ENCODE data around the gene S100A2.

S100A2 gene

DNA sequence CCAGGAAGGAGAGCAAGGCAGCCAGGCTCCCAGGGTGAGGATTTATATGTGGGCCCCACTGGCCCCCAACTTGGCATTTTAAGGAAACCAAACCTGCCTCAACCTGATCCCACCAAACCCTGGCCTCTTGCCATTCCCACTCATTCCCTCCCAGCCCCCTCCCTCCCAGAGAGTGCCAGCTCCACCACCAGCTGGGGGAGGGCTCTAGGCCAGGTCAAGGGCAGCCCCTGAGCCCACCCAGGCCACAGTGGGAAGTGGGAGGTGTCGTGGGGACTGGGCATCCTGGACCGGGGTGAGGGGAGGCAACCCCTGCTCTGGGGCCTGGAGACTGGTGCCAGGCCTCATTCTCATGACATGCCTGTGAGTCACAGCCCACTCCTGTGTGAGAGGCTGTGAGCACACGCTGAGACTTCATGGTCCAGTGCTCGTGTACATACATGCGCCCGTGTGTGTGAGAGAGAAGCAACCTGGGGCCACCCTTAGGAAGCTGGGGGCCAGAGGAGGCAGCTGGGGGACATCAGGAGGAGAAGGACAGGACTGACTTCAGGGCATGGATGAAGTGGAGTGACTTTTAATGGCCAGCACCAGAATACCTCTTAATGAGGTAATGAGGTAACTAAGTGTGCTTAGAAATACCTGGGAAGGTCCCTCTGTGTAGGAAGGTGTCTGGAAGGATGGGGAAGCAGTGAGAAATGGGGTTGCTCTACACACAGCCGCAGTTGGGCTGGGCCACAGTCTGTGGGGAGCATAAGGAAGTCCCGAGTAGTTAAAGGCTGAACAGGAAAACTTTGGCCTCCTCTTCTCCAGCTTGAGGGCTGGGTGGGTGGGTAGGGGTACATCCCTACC lies at the start of gene S100A2:
Gene S100A2 (minus strand): TSS at position 316 of the 846 bp plus-strand sequence. CDS start 1,967 bp downstream, outside the sequence.
- Histone ChIP-seq H3K27ac (peak within 1 kb of the TSS; percentile 88 to 100 (median 98)), H3K4me3 (peak within 1 kb of the TSS in 6 of 7 experiments; percentile 23 to 39 (median 32))

DNA sequence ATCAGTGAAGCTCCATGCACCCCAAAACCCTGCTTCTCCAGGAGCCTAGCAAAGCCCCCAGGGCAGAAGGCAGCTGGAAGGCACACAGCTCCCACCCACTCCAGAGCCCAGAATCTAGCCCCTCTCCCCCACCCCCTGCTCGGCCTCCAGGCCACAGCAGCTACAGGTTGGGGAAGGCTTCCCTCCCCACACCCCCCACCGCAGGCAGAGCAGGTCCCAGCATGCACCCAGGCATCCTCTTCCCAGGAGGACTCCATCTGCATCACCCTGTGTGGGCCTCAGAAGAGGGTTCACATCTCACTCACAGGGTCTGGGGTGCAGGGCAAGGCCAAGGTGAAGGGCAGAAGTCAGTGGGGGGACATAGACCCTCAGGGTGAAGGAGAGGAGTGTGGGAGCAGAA lies 49.8 kb upstream of the S100A2 start:
- H3K4me3 ChIP-seq: peak overlapping the region; percentile 20 to 53 (median 36)
- H3K27ac ChIP-seq: peak overlapping the region; percentile 56 to 97 (median 83)

DNA sequence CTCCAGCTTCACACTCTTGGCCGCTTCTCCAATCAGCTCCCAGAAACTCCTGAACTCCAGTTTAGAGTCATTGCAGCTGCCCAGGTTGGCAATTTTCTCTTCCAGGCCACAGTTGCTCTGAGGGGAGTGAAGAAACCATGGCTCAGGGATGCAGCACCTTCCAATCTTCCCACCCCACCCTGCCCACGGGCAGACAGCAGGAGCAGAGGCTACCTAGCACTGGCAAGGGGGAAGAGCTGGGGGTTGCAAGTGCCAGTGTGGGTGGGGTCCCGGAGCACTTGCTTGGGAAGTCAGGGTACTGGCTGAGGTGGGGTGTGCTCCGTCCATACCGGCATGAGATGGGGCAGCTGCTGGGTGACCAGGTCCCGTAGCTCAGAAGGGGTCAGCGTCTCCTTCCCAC lies 49.3 kb upstream of the S100A2 start:
- Histone ChIP-seq H3K4me3 (peak overlapping the region; percentile 20 to 53 (median 36)), H3K27ac (peak overlapping the region in 18 of 21 experiments; percentile 24 to 97 (median 84))

DNA sequence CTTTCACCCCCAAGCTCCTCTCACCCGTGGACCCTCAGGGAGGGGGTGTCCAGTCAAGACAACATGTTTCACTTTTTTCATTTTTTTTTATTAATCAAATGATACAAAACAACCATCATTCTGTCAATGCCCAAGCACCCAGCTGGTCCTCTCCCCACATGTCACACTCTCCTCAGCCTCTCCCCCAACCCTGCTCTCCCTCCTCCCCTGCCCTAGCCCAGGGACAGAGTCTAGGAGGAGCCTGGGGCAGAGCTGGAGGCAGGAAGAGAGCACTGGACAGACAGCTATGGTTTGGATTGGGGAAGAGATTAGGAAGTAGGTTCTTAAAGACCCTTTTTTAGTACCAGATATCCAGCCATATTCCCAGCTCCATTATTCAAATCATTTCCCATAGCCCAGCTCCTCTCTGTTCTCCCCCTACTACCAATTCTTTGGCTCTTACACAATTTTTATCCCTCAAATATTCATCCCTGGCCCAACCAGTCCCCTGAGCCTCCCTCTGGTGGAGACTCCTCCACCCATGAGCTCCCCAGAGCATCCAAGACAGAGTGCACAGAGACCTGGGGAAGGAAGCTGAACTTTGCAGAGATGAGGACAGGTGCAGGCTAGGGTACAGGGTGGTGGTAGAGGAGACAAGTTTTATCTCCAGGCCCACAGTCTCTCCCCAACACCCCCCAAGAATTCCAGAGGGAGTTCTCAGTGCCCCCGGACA lies 48.7 kb upstream of the S100A2 start:
- Histone ChIP-seq H3K4me3 (peak overlapping the region; percentile 20 to 53 (median 36)), H3K27ac (peak overlapping the region in 16 of 21 experiments; percentile 24 to 97 (median 92))

DNA sequence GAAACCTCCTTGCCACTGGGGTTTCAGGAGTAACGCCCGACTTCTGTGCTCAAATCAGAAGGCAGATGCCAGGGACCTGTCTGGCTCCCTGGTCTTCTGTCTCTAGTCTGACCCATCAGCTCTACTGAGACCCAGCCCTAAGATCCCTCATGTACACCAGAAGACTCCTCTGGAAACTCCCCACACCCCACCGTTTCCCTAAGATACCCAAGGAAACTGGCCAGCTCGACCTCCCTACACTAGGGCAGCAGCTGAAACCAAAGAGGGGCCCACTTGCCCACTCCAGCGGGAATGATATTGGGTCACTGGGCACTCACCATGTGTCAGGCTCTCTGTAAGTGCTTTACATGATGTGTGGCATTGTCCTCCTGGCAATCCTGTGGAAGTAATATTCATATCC lies 47.8 kb upstream of the S100A2 start:
- H3K4me3 ChIP-seq: peak overlapping the region in 3 of 7 experiments; percentile 52 to 73 (median 59)
- H3K27ac ChIP-seq: peak overlapping the region in 20 of 21 experiments; percentile 78 to 98 (median 94)

DNA sequence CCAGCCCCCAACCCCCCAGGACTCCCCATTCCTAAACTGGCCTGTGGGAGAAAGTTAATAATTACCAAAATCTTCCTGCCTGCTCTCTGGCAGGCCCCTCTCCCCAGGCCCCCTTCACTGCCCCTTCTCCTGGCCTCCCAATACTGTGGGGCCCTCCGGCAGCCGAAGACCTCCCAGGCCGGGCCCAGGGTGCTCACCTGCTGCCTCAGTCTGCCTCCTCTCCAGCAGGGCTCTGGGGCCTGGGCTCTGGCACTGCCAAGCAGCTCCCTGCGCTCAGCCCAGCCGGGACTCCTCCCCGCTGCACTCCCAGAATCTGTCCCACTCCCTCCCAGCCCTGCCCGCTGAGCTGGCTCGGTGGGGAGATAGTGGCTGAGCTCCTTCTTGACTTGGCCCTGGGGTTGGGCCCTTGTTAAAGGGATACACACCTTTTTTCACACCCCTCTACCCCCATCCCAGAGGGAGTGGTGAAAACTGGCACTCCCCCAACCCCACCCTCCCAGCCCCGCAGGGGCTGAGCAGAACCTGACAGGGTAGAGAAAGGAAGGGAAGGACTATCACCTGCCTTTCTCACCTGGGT lies 47.2 kb upstream of the S100A2 start, which contains the start of gene S100A16:
Gene S100A16 (minus strand): TSS at position 383 of the 577 bp plus-strand sequence. CDS start 4,986 bp downstream, outside the sequence.
- peak within 1 kb of the TSS; percentile 66 to 98 (median 93) for H3K27ac ChIP-seq
- peak within 1 kb of the TSS; percentile 42 to 73 (median 50) for H3K4me3 ChIP-seq

DNA sequence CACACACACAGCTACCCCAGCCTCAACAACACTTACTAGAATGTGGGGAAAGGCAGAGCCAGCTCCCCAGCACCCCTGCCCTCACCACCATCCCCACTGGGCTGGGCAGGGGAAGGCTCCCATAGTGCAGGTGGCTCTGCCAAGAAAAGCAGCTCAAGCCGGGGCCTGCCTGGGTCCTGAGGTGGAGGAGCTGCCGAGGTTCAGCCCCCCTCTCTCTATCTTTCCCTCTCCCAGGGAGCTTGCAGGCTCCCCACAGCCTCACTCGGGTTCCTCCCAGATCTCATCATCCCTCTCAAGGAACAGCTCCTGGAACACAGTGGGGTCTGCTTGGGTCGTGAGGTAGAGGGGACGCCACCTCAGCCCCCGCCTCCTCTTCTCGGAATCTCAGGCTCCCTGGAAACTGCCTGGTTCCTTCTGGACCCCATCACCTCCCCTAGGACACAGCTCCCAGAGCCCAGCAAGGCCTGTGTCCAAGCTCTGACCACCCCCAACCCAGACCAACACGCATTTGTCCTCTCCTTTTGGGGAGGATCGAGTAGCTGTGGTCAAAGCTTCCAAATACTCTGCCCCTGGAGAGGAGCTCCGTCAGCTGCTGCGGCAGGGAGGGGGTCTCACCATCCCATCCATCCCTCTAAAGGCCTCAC lies 46.6 kb upstream of the S100A2 start:
- Histone ChIP-seq H3K27ac (peak overlapping the region; percentile 66 to 98 (median 93)), H3K4me3 (peak overlapping the region; percentile 42 to 73 (median 50))

DNA sequence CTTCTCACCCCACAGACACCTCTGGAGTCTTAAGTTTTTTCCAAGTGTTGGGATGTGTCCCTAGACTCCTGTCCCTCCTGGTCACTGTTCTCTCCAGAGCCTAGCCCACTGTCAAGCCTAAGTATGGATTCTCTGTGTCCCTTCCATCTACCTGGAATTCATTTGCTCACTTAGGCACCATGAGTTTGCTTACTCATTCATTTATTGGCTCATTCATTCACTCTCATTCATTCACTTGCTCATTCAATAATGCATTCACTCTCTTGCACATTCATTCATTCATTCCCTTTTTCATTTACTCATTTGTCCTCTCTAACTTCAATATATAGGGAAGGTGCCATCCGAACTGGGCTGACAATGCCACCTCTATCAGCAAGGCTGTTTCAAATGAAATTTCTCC lies 45.7 kb upstream of the S100A2 start:
- peak overlapping the region; percentile 42 to 73 (median 50) for H3K4me3 ChIP-seq

DNA sequence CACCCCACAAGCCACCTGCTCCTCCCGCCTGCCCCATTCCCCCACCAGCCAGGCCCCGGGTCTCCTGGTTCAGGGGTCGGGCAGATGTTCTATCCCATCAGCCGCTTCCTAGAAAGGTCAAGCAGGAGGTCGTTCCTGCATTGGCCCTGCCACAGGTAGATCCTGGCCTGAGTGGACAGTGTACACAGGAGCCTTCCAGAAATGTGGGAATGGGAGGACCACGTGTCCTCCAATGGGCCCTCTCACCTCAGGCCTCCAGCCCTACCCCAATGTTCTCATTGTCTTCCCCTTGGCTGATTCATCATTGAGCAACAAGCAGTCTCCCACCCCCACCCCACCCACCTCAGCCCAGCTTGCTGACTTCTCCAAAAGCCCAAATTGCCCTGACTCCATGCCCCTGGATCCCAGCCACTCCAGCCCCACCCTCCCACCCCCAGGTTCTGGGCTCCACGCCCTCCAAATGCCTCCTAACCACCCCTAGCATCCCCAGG lies 45.2 kb upstream of the S100A2 start:
- Histone ChIP-seq H3K27ac (peak overlapping the region in 20 of 21 experiments; percentile 49 to 98 (median 92)), H3K4me3 (peak overlapping the region; percentile 14 to 73 (median 50))

More for the DNA sequence above, 45.7 kb upstream of the S100A2 start:
- H3K27ac ChIP-seq: peak overlapping the region in 18 of 21 experiments; percentile 87 to 98 (median 94)

DNA sequence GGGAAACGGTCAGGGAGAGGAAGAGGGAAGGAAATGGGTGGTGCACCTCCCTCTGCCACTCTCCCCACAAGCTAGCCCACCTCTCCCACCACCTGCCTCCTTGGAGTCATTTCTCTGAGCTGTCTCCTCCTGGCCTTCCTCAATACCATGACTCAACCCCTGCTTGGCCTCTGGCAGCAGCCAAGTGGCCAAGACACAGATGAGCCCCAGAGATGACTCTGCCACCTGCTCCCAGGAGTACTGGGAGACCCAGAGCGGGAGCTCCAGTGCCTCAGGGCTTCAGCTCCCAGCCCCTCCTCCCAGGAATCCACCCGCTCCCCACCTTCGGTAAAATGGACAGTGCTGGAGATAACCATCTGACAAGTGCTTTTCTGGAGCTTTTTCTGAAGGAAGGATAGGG lies 44.7 kb upstream of the S100A2 start:
- Histone ChIP-seq H3K27ac (peak overlapping the region in 20 of 21 experiments; percentile 49 to 98 (median 90)), H3K4me3 (peak overlapping the region; percentile 14 to 73 (median 50))

DNA sequence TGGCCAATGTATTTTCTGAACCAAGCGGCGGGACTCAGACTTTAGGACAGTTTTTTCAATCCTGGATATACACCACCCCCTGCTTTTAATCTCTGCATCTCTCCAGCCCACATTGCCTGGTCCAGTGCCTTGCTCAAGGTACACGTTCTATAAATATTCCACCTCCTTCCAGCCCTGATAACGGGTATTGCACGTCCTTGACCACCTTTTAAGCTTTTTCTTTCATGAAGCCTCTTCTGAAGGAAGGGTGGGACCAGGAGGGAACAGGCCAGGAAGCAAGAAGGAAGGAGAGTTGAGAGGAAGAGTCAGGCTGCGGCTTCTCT lies 43.9 kb upstream of the S100A2 start:
- peak overlapping the region in 20 of 21 experiments; percentile 49 to 98 (median 90) for H3K27ac ChIP-seq
- peak overlapping the region in 4 of 7 experiments; percentile 25 to 73 (median 39) for H3K4me3 ChIP-seq

DNA sequence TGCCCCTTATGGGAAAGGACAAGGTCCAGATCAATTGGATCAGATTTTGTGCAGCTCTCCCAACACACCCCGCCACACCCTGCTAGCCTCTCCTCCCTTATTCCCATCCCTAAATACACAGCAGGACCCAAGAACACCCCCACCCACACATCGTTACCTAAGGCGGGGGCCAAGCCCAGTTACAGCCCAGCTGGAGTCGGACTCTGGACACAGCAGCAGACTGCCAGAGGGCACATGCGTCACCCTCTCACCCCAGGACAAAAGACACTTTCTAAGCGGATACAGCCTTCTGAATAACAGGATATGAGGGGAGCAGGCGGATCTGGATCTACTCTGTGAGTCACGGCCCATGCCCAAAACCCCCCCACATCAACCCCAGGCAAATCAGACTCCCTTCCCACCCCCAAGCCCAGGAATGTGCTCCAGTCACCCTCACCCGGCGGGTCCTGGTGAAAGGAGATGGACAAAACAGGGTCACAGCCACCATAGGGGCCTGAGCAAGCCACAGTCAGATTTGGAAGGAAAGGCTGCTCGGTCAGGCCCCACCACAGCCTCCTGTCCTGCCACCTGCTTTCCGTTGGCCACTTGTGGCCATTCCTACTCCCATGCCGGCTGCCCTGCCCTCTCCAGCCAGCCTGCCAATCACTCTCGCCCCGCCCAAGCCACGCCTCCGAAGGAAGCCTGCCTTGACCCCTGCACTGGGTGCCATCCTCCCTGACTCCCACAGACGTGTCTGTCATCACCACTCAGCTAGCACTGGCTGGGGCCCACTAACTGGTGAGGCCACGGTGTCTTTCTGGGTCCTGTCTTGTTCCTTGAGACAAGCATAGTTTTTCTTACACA lies 43.3 kb upstream of the S100A2 start:
- H3K4me3 ChIP-seq: peak overlapping the region; percentile 20 to 73 (median 32)
- peak overlapping the region; percentile 34 to 98 (median 90) for H3K27ac ChIP-seq

DNA sequence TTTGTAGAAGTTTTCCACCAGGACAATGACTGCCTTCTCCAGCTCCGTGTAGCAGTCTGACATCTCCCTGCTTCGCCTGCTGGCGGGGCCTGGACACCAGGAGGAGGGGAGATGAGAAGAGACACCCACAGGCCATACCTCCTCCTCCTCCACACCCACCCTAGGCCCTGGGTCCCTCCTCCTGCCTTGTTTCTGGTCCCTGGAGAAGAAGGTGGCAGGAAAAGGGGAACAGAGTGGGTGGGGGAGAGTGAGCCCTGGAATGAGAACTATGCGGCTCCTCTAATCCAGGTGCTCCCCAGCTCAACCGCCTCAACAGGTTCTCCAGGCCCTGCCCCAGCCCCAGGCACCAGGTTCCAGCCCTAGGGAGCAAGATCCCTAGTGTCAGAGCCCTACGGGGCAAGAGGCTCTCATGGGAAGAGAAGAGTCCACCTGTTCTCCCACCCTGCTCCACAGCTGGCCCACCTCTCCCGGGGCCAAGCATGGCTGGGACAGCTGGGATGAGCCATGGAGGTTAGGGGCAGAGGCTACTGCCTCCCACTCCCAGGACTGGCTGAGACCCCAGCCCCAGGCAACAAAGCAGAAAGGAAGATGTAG lies 42.5 kb upstream of the S100A2 start:
- Histone ChIP-seq H3K4me3 (peak overlapping the region; percentile 20 to 73 (median 32)), H3K27ac (peak overlapping the region; percentile 34 to 98 (median 90))

DNA sequence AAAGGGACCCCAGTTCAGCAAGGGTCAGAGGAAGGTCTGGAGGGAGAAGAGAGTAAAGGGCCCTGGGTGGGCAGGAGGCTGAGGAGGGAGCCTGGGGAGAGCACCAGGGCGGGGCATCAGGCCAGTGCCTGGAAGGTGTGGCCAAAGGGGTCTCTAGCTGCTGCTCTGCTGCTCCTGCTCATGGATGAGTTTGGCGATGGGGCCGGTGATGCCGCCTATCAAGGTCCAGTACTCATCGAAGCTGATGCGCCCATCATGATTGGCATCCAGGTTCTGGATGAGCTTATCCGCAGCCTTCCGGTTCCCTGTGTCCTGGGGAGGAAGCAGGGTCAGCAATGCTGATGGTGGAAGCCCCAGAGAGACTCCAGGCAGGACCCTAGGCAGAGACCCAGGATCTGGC lies 41.7 kb upstream of the S100A2 start:
- Histone ChIP-seq H3K27ac (peak overlapping the region in 14 of 21 experiments; percentile 38 to 98 (median 92)), H3K4me3 (peak overlapping the region in 1 of 7 experiments; percentile 73)

DNA sequence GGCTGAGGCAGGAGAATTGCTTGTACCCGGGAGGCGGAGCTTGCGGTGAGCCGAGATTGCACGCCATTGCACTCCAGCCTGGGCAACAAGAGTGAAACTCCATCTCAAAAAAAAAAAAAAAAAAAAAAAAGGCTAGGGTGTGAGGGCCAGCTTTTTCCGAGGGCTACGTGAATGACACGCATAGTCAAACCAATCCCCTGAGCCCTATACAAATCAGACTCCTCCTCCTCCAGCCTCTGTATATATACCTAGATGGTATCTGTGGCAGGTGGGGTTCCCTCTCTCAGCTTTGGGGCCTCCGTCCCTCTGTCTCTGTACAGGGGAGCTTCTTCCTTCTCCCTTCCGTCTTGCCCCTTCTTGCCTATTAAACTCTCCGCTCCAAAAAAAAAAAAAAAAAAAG lies 40.5 kb upstream of the S100A2 start:
- peak overlapping the region in 3 of 21 experiments; percentile 14 to 95 (median 90) for H3K27ac ChIP-seq
- H3K4me3 ChIP-seq: no peak overlapping the region

DNA sequence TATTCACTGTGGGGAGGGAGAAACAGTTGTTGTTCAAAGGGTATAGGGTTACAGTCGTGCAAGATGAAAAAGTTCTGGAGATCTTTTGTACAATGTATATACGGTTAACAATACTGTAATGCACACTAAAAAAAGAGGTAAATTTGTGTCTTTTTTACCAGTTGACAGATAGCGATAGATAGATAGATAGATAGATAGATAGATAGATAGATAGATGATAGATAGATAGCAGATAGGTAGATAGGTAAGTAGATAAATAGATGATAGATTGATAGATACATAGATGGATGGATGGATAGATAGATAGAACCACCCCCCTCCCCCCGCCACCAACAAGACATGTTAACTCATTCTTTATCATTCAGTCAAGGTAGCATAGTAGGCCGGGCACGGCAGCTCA lies 37.1 kb upstream of the S100A2 start:
- no peak overlapping the region for H3K27ac ChIP-seq
- no peak overlapping the region for H3K4me3 ChIP-seq

DNA sequence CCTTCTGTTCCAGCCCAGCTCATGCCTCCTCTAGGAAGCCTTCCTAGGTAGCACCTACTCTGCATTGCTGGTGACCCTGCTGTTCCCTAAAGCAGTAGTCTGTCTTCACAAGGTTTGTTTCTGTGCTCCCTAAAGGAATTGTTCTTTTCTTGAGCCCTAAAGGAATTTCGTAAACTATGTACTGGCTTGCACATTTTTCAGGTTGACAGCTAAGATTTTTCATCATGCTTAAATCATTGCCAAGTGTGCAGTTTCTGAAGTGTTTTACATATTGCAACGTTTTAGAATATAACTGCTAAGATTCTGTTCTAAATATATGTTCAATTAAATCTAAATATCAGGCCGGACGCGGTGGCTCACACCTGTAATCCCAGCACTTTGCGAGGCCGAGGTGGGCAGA lies 34.2 kb upstream of the S100A2 start:
- Histone ChIP-seq H3K27ac (peak overlapping the region in 3 of 21 experiments; percentile 20 to 48 (median 30)), H3K4me3 (no peak overlapping the region)

All from skin epidermis (tissue), 12 donors.